Embryonic facial prominence (tissue), 1 donor: ENCODE results near the gene ETNPPL.

Experiments
- DNase-seq: peaks from one replicate; pipeline ENCODE4 v3.0.0-alpha.2; 2016; ENCODE audit errors: extremely low spot score

ETNPPL gene

DNA sequence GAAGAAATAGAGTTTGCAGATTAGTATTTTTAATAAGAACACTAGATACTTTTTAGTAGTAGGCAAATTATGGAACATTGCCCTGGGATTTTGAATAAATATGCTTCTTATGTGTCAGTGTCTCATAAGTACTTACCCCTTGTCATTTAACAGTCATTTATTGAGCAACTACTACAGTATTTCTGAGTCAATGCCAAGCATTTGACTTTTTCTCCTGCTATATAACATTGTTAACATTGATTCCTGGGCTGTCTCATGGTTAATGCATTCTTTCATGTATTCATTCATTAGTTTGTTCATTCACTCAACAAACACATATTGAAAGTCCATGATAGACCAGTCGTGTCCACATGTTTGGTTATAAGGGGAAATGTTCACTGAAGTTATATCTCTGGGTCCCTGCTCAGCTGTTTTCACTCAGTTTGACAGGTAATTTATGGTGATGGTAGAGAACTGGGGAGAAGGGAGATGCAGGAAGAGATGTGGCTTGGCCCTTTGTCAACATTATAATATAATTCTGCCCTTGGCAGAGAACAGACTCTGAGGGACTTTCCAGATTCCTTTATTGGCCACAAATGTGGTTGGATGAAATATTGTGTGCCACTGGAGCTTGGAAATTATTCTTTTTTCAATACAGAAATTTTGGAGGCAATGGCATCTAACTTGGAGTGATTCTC, 62.6 kb downstream of the ETNPPL start:
- DNase-seq, result no peak

DNA sequence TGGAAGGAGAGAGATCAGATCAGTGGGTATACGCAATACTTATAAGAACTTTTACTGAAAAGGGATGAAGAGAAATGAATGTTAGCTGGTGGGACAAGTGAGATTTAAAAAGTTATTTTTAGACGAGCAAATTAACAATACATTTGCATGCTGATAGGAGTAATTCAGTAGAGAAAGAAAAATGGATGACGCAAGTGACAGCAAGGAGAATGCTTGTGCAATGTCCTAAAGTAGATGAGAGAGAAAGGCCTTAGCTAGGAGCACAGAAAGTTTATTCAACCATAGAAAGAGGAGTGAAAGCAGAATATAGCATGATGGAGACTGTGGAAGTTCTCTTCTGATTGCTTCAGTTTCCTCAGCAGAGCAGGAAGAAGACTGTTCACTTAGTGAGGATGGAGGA, 66.7 kb downstream of the ETNPPL start:
- no peak for DNase-seq

DNA sequence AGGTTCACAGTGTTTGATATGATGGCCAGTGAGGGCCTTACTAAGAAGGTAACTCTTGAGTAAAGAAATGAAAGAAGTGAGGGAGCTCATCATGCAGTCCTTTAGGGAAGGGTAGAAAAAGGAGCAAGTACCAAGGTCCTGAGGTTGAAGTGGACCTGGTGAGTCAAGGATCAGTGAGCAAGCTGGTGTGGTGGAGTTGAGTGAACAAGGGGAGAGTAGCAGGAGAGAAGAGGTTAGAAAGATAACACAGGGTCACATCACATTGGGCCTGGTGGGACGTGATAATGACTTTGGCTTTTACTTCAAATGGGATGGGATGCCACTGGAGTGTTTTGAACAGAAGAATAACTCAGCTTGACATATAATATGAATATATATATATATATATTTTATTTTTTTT, 67.8 kb downstream of the ETNPPL start:
- DNase-seq, result no peak

DNA sequence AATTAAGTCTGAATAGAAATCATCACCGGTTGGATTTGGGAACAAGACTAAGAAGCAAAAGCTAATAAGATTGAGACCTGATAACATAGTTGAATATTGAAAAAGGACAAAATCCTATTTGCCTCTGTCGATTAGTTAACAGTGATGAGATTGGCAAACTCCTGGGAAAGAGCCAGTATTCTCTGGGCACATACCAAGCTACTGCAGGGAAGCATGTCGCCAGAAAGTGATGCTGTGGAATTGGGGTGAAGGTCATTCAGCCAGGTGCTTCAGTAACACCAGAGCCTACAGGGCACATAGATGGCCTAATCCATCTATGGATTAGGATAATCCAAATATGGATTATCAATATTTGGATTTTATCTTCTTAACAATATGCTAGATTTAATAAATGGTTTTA, 68.4 kb downstream of the ETNPPL start:
- DNase-seq, result no peak

DNA sequence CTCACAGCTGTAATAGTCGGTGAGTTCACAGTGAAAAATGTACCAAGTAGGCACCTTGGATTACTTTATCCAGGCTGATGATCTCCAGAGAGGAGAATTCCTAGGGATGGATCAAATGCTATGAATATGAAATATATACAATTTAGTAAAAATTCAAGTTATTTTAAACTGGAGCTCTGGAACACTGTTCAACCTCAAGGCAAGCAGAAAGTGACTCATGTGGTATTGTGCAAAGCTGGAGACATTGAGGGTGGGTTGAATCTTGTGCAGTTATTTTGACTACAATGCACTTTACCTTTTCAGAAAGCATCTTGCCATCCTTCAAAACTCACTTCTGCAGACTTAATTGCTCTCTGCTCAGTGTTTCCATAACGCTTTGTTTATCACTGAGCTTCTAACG, 69.0 kb downstream of the ETNPPL start:
- DNase-seq, result no peak

DNA sequence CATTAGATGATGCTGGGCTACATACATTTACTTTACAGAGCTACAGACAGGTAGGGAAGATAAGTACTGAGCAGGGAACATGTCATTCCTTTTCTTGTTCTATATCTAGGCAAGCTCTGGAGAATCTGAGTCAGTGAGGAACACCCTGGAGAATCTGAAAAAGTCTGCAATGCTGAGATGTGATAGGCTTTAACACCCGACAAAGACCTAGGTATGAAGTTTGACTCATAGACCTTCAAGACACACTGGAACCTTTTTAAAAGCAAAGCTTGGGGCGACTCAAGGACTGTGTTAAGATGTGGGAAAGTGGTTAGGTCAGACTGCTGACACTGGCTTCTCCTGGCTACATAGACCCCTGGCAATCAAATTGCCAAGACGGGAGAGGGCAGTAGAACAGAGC, 69.6 kb downstream of the ETNPPL start:
- no peak for DNase-seq
